ENCODE results near the gene ADARB2. TPM values are rescaled to one million over a fixed set of nuclear protein-coding genes. Genes with fewer than 3 reads are reported as not detected.

ADARB2 gene
- total and polyA plus RNA-seq, 4 donors: under 0.01 to 0.79 TPM; not detected in 2

DNA sequence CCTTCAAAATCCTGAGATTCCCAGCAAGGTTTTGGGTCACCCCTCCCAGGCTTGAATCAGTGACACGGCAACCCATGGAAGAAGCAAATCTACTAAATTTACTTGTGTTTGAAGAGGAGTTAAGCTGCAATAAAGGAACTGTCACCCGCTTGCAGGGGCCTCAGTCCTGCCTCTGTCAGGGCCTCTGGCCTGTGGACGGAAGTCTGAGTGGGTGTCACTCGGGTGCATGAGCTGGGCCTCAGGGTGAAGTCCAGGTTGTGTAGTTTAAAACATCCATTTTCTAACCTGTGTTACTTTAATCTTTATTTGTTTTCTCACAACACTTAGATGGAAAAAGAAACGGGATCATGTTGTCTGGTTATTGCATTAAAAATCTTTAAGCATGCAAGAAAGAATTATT lies 234.9 kb downstream of the ADARB2 start:
- intact Hi-C loops (cut with DNase I): no loop called here
- H3K27ac ChIP-seq (ENCODE audit: low read depth in 1 of 2, low read length in 2 of 2): no peak overlapping the region
- H3K4me3 ChIP-seq (ENCODE audit: low read length in 2 of 2): no peak overlapping the region
- ATAC-seq (ENCODE audit: low FRiP score): no peak
- H3K27me3 ChIP-seq (ENCODE audit: control insufficient read depth in 1 of 2, insufficient read depth in 2 of 2, low read length in 1 of 2): no peaks in the 10 kb centered on the region
- WGBS, 2 donors: 60 to 66% methylated on average over 5 of the region's 5 CpGs
- H3K36me3 ChIP-seq (ENCODE audit: control insufficient read depth in 1 of 2, insufficient read depth in 2 of 2, low read length in 1 of 2): no peaks in the 10 kb centered on the region
- peaks cover 2% of the 10 kb centered on the region for H3K9me3 ChIP-seq (ENCODE audit: control insufficient read depth, low read length)
- DNase-seq: no peak
- H3K4me1 ChIP-seq (ENCODE audit: control insufficient read depth in 1 of 2, insufficient read depth in 2 of 2, low read length in 2 of 2): no peaks in the 10 kb centered on the region

GRCh38 chr10:1499359-1499957 lies 237.9 kb downstream of the ADARB2 start:
- 79 to 84% methylated on average over 3 of the region's 3 CpGs for WGBS, 2 donors
- intact Hi-C loops (cut with DNase I): no loop called here
- no peak for DNase-seq

DNA sequence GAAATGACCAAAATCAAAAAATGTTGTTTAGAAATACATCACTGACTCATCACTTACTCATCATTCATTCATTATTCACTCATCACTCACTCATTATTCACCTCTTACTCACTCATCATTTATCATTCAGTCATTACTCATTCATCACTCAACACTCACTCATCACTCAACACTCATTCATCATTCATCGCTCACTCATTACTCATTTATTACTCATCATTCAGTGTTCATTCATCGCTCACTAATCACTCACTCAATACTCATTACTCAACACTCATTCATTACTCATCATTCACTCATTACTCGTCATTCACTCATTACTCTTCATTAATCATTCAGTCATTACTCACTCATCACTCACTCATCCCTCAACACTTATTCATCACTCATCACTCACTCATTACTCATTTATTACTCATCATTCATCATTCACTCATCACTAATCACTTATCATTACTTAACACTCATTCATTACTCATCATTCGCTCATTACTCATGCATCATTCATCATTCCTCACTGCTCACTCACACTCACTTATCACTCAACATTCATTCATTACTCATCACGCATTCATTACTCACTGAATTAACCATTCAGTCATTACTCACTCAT lies 238.5 kb downstream of the ADARB2 start:
- Histone ChIP-seq H3K27me3 (ENCODE audit: control insufficient read depth in 1 of 2, insufficient read depth in 2 of 2, low read length in 1 of 2) (no peaks in the 10 kb centered on the region), H3K9me3 (ENCODE audit: control insufficient read depth, low read length) (no peaks in the 10 kb centered on the region), H3K27ac (ENCODE audit: low read depth in 1 of 2, low read length in 2 of 2) (no peak overlapping the region), H3K4me3 (ENCODE audit: low read length in 2 of 2) (no peak overlapping the region), H3K36me3 (ENCODE audit: control insufficient read depth in 1 of 2, insufficient read depth in 2 of 2, low read length in 1 of 2) (no peaks in the 10 kb centered on the region), H3K4me1 (ENCODE audit: control insufficient read depth in 1 of 2, insufficient read depth in 2 of 2, low read length in 2 of 2) (no peaks in the 10 kb centered on the region)
- ATAC-seq (ENCODE audit: low FRiP score): no peak
- WGBS, 2 donors: 79 to 87% methylated on average over 5 of the region's 5 CpGs
- intact Hi-C loops (cut with DNase I): no loop called here
- no peak for DNase-seq

More at GRCh38 chr10:1499359-1499957, 237.9 kb downstream of the ADARB2 start:
- H3K36me3 ChIP-seq (ENCODE audit: control insufficient read depth in 1 of 2, insufficient read depth in 2 of 2, low read length in 1 of 2): no peaks in the 10 kb centered on the region
- no peaks in the 10 kb centered on the region for H3K27me3 ChIP-seq (ENCODE audit: control insufficient read depth in 1 of 2, insufficient read depth in 2 of 2, low read length in 1 of 2)
- H3K4me1 ChIP-seq (ENCODE audit: control insufficient read depth in 1 of 2, insufficient read depth in 2 of 2, low read length in 2 of 2): no peaks in the 10 kb centered on the region
- H3K4me3 ChIP-seq (ENCODE audit: low read length in 2 of 2): no peak overlapping the region
- no peak overlapping the region for H3K27ac ChIP-seq (ENCODE audit: low read depth in 1 of 2, low read length in 2 of 2)
- no peaks in the 10 kb centered on the region for H3K9me3 ChIP-seq (ENCODE audit: control insufficient read depth, low read length)
- no peak for ATAC-seq (ENCODE audit: low FRiP score)

- Histone ChIP-seq H3K36me3 (ENCODE audit: control insufficient read depth in 1 of 2, insufficient read depth in 2 of 2, low read length in 1 of 2) (no peaks in the 10 kb centered on the region), H3K27me3 (ENCODE audit: control insufficient read depth in 1 of 2, insufficient read depth in 2 of 2, low read length in 1 of 2) (no peaks in the 10 kb centered on the region), H3K4me1 (ENCODE audit: control insufficient read depth in 1 of 2, insufficient read depth in 2 of 2, low read length in 2 of 2) (no peaks in the 10 kb centered on the region), H3K4me3 (ENCODE audit: low read length in 2 of 2) (no peak overlapping the region), H3K9me3 (ENCODE audit: control insufficient read depth, low read length) (no peaks in the 10 kb centered on the region), H3K27ac (ENCODE audit: low read depth in 1 of 2, low read length in 2 of 2) (no peak overlapping the region)
- no peak for DNase-seq
- WGBS, 2 donors: 95 to 96% methylated on average over 5 of the region's 5 CpGs
- intact Hi-C loops (cut with DNase I): no loop called here
- ATAC-seq (ENCODE audit: low FRiP score): no peak
These were observed 241.3 kb downstream of the ADARB2 start for GRCh38 chr10:1495915-1496517.

- no peaks in the 10 kb centered on the region for H3K27me3 ChIP-seq (ENCODE audit: control insufficient read depth in 1 of 2, insufficient read depth in 2 of 2, low read length in 1 of 2)
- H3K4me1 ChIP-seq (ENCODE audit: control insufficient read depth in 1 of 2, insufficient read depth in 2 of 2, low read length in 2 of 2): no peaks in the 10 kb centered on the region
- no peak overlapping the region for H3K4me3 ChIP-seq (ENCODE audit: low read length in 2 of 2)
- H3K27ac ChIP-seq (ENCODE audit: low read depth in 1 of 2, low read length in 2 of 2): no peak overlapping the region
- H3K36me3 ChIP-seq (ENCODE audit: control insufficient read depth in 1 of 2, insufficient read depth in 2 of 2, low read length in 1 of 2): no peaks in the 10 kb centered on the region
- 73 to 75% methylated on average over 9 of the region's 9 CpGs for WGBS, 2 donors
- ATAC-seq (ENCODE audit: low FRiP score) (no peak), DNase-seq (no peak)
- intact Hi-C loops (cut with DNase I): no loop called here
- H3K9me3 ChIP-seq (ENCODE audit: control insufficient read depth, low read length): no peaks in the 10 kb centered on the region
These were observed 244.7 kb downstream of the ADARB2 start for GRCh38 chr10:1492641-1493040.

GRCh38 chr10:1491901-1492300 lies 245.4 kb downstream of the ADARB2 start:
- no peak for DNase-seq
- intact Hi-C loops (cut with DNase I): no loop called here
- WGBS, 2 donors: 89 to 93% methylated on average over 2 of the region's 2 CpGs
- H3K36me3 ChIP-seq (ENCODE audit: control insufficient read depth in 1 of 2, insufficient read depth in 2 of 2, low read length in 1 of 2): no peaks in the 10 kb centered on the region
- no peaks in the 10 kb centered on the region for H3K9me3 ChIP-seq (ENCODE audit: control insufficient read depth, low read length)
- H3K4me3 ChIP-seq (ENCODE audit: low read length in 2 of 2): no peak overlapping the region
- H3K4me1 ChIP-seq (ENCODE audit: control insufficient read depth in 1 of 2, insufficient read depth in 2 of 2, low read length in 2 of 2): no peaks in the 10 kb centered on the region
- H3K27me3 ChIP-seq (ENCODE audit: control insufficient read depth in 1 of 2, insufficient read depth in 2 of 2, low read length in 1 of 2): no peaks in the 10 kb centered on the region
- no peak for ATAC-seq (ENCODE audit: low FRiP score)
- H3K27ac ChIP-seq (ENCODE audit: low read depth in 1 of 2, low read length in 2 of 2): no peak overlapping the region

DNA sequence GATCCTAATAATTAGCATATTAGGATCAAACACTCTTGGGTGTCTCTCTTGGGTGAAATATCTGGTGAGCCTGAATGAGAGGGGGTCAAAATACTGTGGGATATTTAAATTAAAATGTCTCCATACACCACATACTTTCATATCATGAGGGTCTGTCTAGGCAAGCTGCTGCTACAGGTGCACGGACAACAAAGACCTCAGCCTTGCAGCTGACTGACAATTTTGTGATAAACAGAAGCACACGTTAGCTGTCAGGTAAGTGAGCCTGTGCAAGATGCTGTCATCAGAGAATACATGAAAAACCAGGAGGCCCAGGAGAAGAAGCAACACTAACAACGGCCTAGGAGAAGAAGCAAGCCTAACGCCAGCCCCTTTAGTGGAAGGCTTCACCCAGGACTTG lies 247.5 kb downstream of the ADARB2 start:
- 81 to 87% methylated on average over 4 of the region's 4 CpGs for WGBS, 2 donors
- intact Hi-C loops (cut with DNase I): no loop called here
- ATAC-seq (ENCODE audit: low FRiP score): no peak

GRCh38 chr10:1488970-1489548 lies 248.3 kb downstream of the ADARB2 start:
- Histone ChIP-seq H3K4me3 (ENCODE audit: low read length in 2 of 2) (no peak overlapping the region), H3K27ac (ENCODE audit: low read depth in 1 of 2, low read length in 2 of 2) (no peak overlapping the region), H3K4me1 (ENCODE audit: control insufficient read depth in 1 of 2, insufficient read depth in 2 of 2, low read length in 2 of 2) (no peaks in the 10 kb centered on the region), H3K36me3 (ENCODE audit: control insufficient read depth in 1 of 2, insufficient read depth in 2 of 2, low read length in 1 of 2) (no peaks in the 10 kb centered on the region), H3K9me3 (ENCODE audit: control insufficient read depth, low read length) (peaks cover 2% of the 10 kb centered on the region), H3K27me3 (ENCODE audit: control insufficient read depth in 1 of 2, insufficient read depth in 2 of 2, low read length in 1 of 2) (no peaks in the 10 kb centered on the region)
- intact Hi-C loops (cut with DNase I): no loop called here
- ATAC-seq (ENCODE audit: low FRiP score): no peak
- DNase-seq: no peak
- 71 to 76% methylated on average over 20 of the region's 20 CpGs for whole genome bisulfite sequencing, 2 donors

More for the DNA sequence above, 247.5 kb downstream of the ADARB2 start:
- H3K36me3 ChIP-seq (ENCODE audit: control insufficient read depth in 1 of 2, insufficient read depth in 2 of 2, low read length in 1 of 2): no peaks in the 10 kb centered on the region
- H3K4me1 ChIP-seq (ENCODE audit: control insufficient read depth in 1 of 2, insufficient read depth in 2 of 2, low read length in 2 of 2): no peaks in the 10 kb centered on the region
- H3K27me3 ChIP-seq (ENCODE audit: control insufficient read depth in 1 of 2, insufficient read depth in 2 of 2, low read length in 1 of 2): no peaks in the 10 kb centered on the region
- peaks cover 2% of the 10 kb centered on the region for H3K9me3 ChIP-seq (ENCODE audit: control insufficient read depth, low read length)
- H3K4me3 ChIP-seq (ENCODE audit: low read length in 2 of 2): no peak overlapping the region
- DNase-seq: no peak
- H3K27ac ChIP-seq (ENCODE audit: low read depth in 1 of 2, low read length in 2 of 2): no peak overlapping the region

Measured in aorta (tissue), 5 donors.